HepG2 (cell line): ENCODE results near the gene TOE1. TPM values are rescaled to one million over a fixed set of nuclear protein-coding genes. Genes with fewer than 3 reads are reported as not detected.

Source experiments
- ATAC-seq: fragments of 200-7000 bp; cut with Tn5 transposase; 3 replicates; pipeline ENCODE4 v1.9.1; 2020; ENCODE audit warnings: mild to moderate bottlenecking, moderate library complexity
- BruUV-seq: library from RNA; stranded (reverse); fragments of 400-500 nt; replicated peaks from 2 replicates; lab custom pipeline; 2021; lab: Mats Ljungman, UMichigan
- CTCF ChIA-PET: fragments of 300-600 bp; formaldehyde crosslinking; extraction: SDS; loops from one replicate; lab custom pipeline; 2021; ENCODE audit warnings: low total read pairs, inconsistent platforms, low intra/inter-chr PET ratio; lab: Yijun Ruan, JAX
- POLR2A ChIA-PET: fragments of 350-600 bp; sonication (Branson Sonifier 250); formaldehyde crosslinking; loops from one replicate; lab custom pipeline; 2020; ENCODE audit warnings: antibody characterized with exemption, inconsistent platforms; lab: Yijun Ruan, JAX
- DNase-seq: peaks from one replicate; pipeline ENCODE4 v3.0.0-alpha.2; 2015; ENCODE audit warnings: low spot score
- FAIRE-seq: peaks from 3 replicates; lab custom pipeline; 2011; peaks lifted over from hg19 to GRCh38; lab: Jason Lieb, UNC
- H2AFZ ChIP-seq: one replicate; pipeline ENCODE4 v1.6.1; 2011; ENCODE audit warnings: low read length, inconsistent platforms
- H3K27ac ChIP-seq: fragments of 300-600 bp; 3 replicates; pipeline ENCODE4 v1.8.0; 2011; ENCODE audit warnings: mixed run types, mild to moderate bottlenecking, mixed read lengths, low read length, inconsistent platforms; ENCODE audit not compliant: insufficient read depth; ENCODE audit errors: extremely low read length
- H3K27me3 ChIP-seq, 2 experiments: fragments of 200-600 bp in 1 of 2; 2 replicates in 1 of 2; 3 replicates in 1 of 2; pipeline versions ENCODE4 v1.6.0 to v1.8.0; 2011; ENCODE audit warnings: low read length in 2 of 2, mild to moderate bottlenecking in 2 of 2, moderate library complexity in 2 of 2, inconsistent platforms in 1 of 2; ENCODE audit not compliant: insufficient read depth in 2 of 2, control insufficient read depth in 1 of 2
- H3K36me3 ChIP-seq, 2 experiments: fragments of 200-600 bp in 1 of 2; replicated peaks in 1 of 2; 2 replicates in 1 of 2; 3 replicates in 1 of 2; pipeline versions ENCODE4 v1.5.1 to v1.8.0; 2011; ENCODE audit warnings: low read length in 2 of 2, inconsistent platforms in 1 of 2; ENCODE audit not compliant: insufficient read depth in 2 of 2, control insufficient read depth in 1 of 2
- H3K4me1 ChIP-seq: 2 replicates; pipeline ENCODE4 v1.5.1; 2012; ENCODE audit warnings: low read length, inconsistent platforms; ENCODE audit not compliant: insufficient read depth
- H3K4me2 ChIP-seq: 2 replicates; pipeline ENCODE4 v1.6.0; 2011; ENCODE audit warnings: low read depth, low read length, inconsistent platforms
- H3K4me3 ChIP-seq, 3 experiments: fragments of 200-600 bp in 1 of 3; sonication (generic), shearing (Covaris generic) in 1 of 3; replicated peaks in 1 of 3; 2 replicates each; pipeline ENCODE4 v1.5.1; 2011 to 2016; ENCODE audit warnings: low read length in 3 of 3, inconsistent platforms in 2 of 3, low read depth in 2 of 3, mild to moderate bottlenecking in 2 of 3, control low read depth in 1 of 3, mixed read lengths in 1 of 3; ENCODE audit not compliant: insufficient read depth in 1 of 3
- H3K79me2 ChIP-seq: one replicate; pipeline ENCODE4 v1.6.1; 2011; ENCODE audit warnings: low read length, inconsistent platforms; ENCODE audit not compliant: insufficient read depth
- H3K9ac ChIP-seq: 2 replicates; pipeline ENCODE4 v1.6.0; 2011; ENCODE audit warnings: mild to moderate bottlenecking, low read depth, low read length, inconsistent platforms; ENCODE audit not compliant: insufficient read depth
- H3K9me3 ChIP-seq: 2 replicates; pipeline ENCODE4 v1.5.1; 2012; ENCODE audit warnings: mild to moderate bottlenecking, low read length
- H4K20me1 ChIP-seq: 2 replicates; pipeline ENCODE4 v1.6.0; 2011; ENCODE audit warnings: inconsistent platforms, mild to moderate bottlenecking, low read length, moderate library complexity; ENCODE audit not compliant: insufficient read depth
- HOXD1 ChIP-seq: sonication (generic); formaldehyde crosslinking; IDR thresholded peaks from 2 replicates; pipeline ENCODE4 v1.5.0; 2020; ENCODE audit warnings: missing genetic modification reagents
- KLF12 ChIP-seq: sonication (generic); formaldehyde crosslinking; IDR thresholded peaks from 2 replicates; pipeline ENCODE4 v1.4.0; 2020; ENCODE audit warnings: missing genetic modification reagents, borderline replicate concordance
- RXRA ChIP-seq: sonication (generic); formaldehyde crosslinking; IDR thresholded peaks from 2 replicates; pipeline ENCODE4 v1.5.1; 2020; ENCODE audit warnings: missing genetic modification reagents
- SP140L ChIP-seq: sonication (generic); formaldehyde crosslinking; IDR thresholded peaks from 2 replicates; pipeline ENCODE4 v1.4.0; 2020; ENCODE audit warnings: missing genetic modification reagents, borderline replicate concordance
- ZNF501 ChIP-seq: sonication (generic); formaldehyde crosslinking; IDR thresholded peaks from 2 replicates; pipeline ENCODE4 v1.5.1; 2020; ENCODE audit warnings: mild to moderate bottlenecking, moderate library complexity, missing genetic modification reagents
- ZNF549 ChIP-seq: sonication (generic); formaldehyde crosslinking; IDR thresholded peaks from 2 replicates; pipeline ENCODE4 v1.5.0; 2020; ENCODE audit warnings: missing genetic modification reagents
- ZNF724P ChIP-seq: sonication (generic); formaldehyde crosslinking; IDR thresholded peaks from 2 replicates; pipeline ENCODE4 v1.8.0; 2022; ENCODE audit warnings: missing genetic modification reagents, borderline replicate concordance
- WGBS: methylation state at CpG from one replicate; pipeline ENCODE4 v1.1.6; 2017; ENCODE audit warnings: low lambda C conversion rate; 5-methylcytosine and 5-hydroxymethylcytosine counted together
- in situ Hi-C: cut with HindIII; loops from 2 replicates; pipeline ENCODE4 v1.10.0; 2017; ENCODE audit warnings: low pct_unique_long_range_greater_than_20kb; ENCODE audit not compliant: extremely low pct_ligation_motif_present
- intact Hi-C: fragments of 100-400 bp; cut with micrococcal nuclease; formaldehyde crosslinking; loops from one replicate; pipeline ENCODE4 v1.10.0; 2022; ENCODE audit not compliant: unreplicated experiment
- polyA plus RNA-seq, 8 experiments: library from polyadenylated mRNA; depleted of rRNA in 3 of 8; stranded (reverse) in 7 of 8; unstranded in 1 of 8; fragments of >200 nt; fragmentation: Illumina TruSeq in 4 of 8; extraction: Trizol in 4 of 8; gene quantifications; 2 replicates each; pipeline versions ENCODE4 v1.2.1 to v1.2.3, GENCODE V29; 2011 to 2016; ENCODE audit warnings: low read depth in 4 of 8, missing spikeins in 1 of 8, mixed read lengths in 1 of 8; ENCODE audit not compliant: insufficient read depth in 1 of 8
- total RNA-seq, 5 experiments: library from RNA; depleted of rRNA; stranded (reverse); fragments of >200 nt; fragmentation: Illumina TruSeq; extraction: Trizol; gene quantifications; 2 replicates each; pipeline ENCODE4 v1.2.3, GENCODE V29; 2016; ENCODE audit warnings: low read depth in 1 of 5
- TF ChIP-seq, protein P1 (sequence below): sonication (generic); formaldehyde crosslinking; IDR thresholded peaks from 2 replicates; pipeline ENCODE4 v1.8.0; 2022; ENCODE audit warnings: missing genetic modification reagents, mild to moderate bottlenecking, borderline replicate concordance
- TF ChIP-seq, protein P2 (sequence below): IDR thresholded peaks from 2 replicates; pipeline ENCODE4 v1.6.1; 2016
- TF ChIP-seq, protein P3 (sequence below), 2 experiments: fragments of 450-650 bp in 1 of 2; sonication (generic) in 1 of 2; formaldehyde crosslinking in 1 of 2; IDR thresholded peaks; 2 replicates each; pipeline versions ENCODE4 v1.6.1 to v1.8.0; 2016 to 2022; ENCODE audit warnings: antibody characterized with exemption in 1 of 2, mild to moderate bottlenecking in 1 of 2, missing genetic modification reagents in 1 of 2
- TF ChIP-seq, protein P4 (sequence below): sonication (generic); formaldehyde crosslinking; IDR thresholded peaks from 2 replicates; pipeline ENCODE4 v1.4.0; 2020; ENCODE audit warnings: missing genetic modification reagents

The TOE1 gene
- total and polyA plus RNA-seq, 2 of the 13 experiments (the other 11 are each of a cell fraction or from before 2014, with no cell fraction given): 14.1 to 19.0 TPM

DNA sequence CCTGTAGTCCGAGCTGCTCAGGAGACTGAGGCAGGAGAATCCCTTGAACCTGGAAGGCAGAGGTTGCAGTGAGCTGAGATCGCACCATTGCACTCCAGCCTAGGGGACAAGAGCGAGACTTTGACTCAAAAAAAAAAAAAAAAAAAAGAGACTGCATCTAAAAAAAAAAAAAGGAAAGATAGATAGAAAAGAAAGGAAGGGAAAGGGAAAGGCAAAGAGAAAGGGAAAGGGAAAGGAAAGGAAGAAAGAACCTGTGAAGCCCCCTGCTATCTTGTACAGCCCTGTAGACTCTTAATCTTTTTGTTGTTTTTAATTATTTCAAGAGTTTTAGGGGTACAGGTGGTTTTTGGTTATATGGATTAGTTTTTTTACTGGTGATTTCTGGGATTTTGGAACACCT is 46.2 kb downstream of the TOE1 start:
- no peak for DNase-seq
- TF ChIP-seq ZNF501 (no peak), ZNF724P (no peak), KLF12 (CRISPR knock-in tag) (no peak), SP140L (no peak), ZNF549 (CRISPR knock-in tag) (no peak), HOXD1 (CRISPR knock-in tag) (no peak), RXRA (no peak)
- TF ChIP-seq, protein P1, sequence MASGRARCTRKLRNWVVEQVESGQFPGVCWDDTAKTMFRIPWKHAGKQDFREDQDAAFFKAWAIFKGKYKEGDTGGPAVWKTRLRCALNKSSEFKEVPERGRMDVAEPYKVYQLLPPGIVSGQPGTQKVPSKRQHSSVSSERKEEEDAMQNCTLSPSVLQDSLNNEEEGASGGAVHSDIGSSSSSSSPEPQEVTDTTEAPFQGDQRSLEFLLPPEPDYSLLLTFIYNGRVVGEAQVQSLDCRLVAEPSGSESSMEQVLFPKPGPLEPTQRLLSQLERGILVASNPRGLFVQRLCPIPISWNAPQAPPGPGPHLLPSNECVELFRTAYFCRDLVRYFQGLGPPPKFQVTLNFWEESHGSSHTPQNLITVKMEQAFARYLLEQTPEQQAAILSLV (CRISPR knock-in tag): no peak
- TF ChIP-seq, protein P2, sequence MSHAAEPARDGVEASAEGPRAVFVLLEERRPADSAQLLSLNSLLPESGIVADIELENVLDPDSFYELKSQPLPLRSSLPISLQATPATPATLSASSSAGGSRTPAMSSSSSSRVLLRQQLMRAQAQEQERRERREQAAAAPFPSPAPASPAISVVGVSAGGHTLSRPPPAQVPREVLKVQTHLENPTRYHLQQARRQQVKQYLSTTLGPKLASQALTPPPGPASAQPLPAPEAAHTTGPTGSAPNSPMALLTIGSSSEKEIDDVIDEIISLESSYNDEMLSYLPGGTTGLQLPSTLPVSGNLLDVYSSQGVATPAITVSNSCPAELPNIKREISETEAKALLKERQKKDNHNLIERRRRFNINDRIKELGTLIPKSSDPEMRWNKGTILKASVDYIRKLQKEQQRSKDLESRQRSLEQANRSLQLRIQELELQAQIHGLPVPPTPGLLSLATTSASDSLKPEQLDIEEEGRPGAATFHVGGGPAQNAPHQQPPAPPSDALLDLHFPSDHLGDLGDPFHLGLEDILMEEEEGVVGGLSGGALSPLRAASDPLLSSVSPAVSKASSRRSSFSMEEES (CRISPR knock-in tag): no peak
- TF ChIP-seq, protein P3, sequence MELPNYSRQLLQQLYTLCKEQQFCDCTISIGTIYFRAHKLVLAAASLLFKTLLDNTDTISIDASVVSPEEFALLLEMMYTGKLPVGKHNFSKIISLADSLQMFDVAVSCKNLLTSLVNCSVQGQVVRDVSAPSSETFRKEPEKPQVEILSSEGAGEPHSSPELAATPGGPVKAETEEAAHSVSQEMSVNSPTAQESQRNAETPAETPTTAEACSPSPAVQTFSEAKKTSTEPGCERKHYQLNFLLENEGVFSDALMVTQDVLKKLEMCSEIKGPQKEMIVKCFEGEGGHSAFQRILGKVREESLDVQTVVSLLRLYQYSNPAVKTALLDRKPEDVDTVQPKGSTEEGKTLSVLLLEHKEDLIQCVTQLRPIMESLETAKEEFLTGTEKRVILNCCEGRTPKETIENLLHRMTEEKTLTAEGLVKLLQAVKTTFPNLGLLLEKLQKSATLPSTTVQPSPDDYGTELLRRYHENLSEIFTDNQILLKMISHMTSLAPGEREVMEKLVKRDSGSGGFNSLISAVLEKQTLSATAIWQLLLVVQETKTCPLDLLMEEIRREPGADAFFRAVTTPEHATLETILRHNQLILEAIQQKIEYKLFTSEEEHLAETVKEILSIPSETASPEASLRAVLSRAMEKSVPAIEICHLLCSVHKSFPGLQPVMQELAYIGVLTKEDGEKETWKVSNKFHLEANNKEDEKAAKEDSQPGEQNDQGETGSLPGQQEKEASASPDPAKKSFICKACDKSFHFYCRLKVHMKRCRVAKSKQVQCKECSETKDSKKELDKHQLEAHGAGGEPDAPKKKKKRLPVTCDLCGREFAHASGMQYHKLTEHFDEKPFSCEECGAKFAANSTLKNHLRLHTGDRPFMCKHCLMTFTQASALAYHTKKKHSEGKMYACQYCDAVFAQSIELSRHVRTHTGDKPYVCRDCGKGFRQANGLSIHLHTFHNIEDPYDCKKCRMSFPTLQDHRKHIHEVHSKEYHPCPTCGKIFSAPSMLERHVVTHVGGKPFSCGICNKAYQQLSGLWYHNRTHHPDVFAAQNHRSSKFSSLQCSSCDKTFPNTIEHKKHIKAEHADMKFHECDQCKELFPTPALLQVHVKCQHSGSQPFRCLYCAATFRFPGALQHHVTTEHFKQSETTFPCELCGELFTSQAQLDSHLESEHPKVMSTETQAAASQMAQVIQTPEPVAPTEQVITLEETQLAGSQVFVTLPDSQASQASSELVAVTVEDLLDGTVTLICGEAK (IDR thresholded peaks at IDR 0.05): no peak
- TF ChIP-seq, protein P3 (CRISPR knock-in tag; IDR thresholded peaks at IDR 0.05): no peak
- TF ChIP-seq, protein P4, sequence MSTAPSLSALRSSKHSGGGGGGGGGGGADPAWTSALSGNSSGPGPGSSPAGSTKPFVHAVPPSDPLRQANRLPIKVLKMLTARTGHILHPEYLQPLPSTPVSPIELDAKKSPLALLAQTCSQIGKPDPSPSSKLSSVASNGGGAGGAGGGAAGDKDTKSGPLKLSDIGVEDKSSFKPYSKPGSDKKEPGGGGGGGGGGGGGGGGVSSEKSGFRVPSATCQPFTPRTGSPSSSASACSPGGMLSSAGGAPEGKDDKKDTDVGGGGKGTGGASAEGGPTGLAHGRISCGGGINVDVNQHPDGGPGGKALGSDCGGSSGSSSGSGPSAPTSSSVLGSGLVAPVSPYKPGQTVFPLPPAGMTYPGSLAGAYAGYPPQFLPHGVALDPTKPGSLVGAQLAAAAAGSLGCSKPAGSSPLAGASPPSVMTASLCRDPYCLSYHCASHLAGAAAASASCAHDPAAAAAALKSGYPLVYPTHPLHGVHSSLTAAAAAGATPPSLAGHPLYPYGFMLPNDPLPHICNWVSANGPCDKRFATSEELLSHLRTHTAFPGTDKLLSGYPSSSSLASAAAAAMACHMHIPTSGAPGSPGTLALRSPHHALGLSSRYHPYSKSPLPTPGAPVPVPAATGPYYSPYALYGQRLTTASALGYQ (CRISPR knock-in tag): no peak

More for the DNA sequence above, 46.2 kb downstream of the TOE1 start:
- H3K79me2 ChIP-seq: no peaks in the 10 kb centered on the region
- CTCF ChIA-PET: no interaction called here
- H3K4me1 ChIP-seq: peaks cover 7% of the 10 kb centered on the region; the same call in 1 of the 2 replicates
- no peaks in the 10 kb centered on the region for H3K9me3 ChIP-seq
- ATAC-seq: no peak
- no peak overlapping the region for H3K4me3 ChIP-seq
- POLR2A ChIA-PET: no interaction called here
- no peaks in the 10 kb centered on the region for H4K20me1 ChIP-seq
- WGBS: 100% methylated on average over 3 of the region's 3 CpGs
- H3K9ac ChIP-seq: no peak overlapping the region
- no peaks in the 10 kb centered on the region for H3K27me3 ChIP-seq
- H3K4me2 ChIP-seq: no peak overlapping the region
- H2AFZ ChIP-seq: no peak overlapping the region
- BruUV-seq: no TSS peak
- in situ Hi-C loops: no loop called here
- H3K36me3 ChIP-seq: no peaks in the 10 kb centered on the region
- no peak overlapping the region for H3K27ac ChIP-seq
- intact Hi-C loops: loop anchor here (10.0 kb wide), 1 partner anchor 59 kb away; no protein-coding TSS in a partner anchor
- FAIRE-seq: no peak
